Ramos (cell line): Measurements from ENCODE around the gene GZMH.
"Not testable (repeated sequence)": the region's sequence is repeated elsewhere in the genome, so short reads cannot be mapped to it uniquely, and the experiment has no call there.

Experiments used
- in situ Hi-C: fragments of 300-500 bp; cut with MboI; formaldehyde crosslinking; loops from one replicate; pipeline ENCODE4 v1.14.3; 2022; ENCODE audit warnings: low sequenced_read_pairs; ENCODE audit not compliant: unreplicated experiment

GZMH gene

GRCh38 chr14:24597403-24597802 lies 12.1 kb downstream of the GZMH start:
- in situ Hi-C loops, result no loop called here

- in situ Hi-C loops, result no loop called here
Measured at GRCh38 chr14:24595073-24595808, 14.2 kb downstream of the GZMH start.

GRCh38 chr14:24591004-24591403 lies 18.5 kb downstream of the GZMH start:
- in situ Hi-C loops, result not testable (repeated sequence)

GRCh38 chr14:24584402-24584801 lies 25.1 kb downstream of the GZMH start:
- in situ Hi-C loops, result not testable (repeated sequence)

GRCh38 chr14:24578558-24578957 lies 30.9 kb downstream of the GZMH start:
- in situ Hi-C loops, result no loop called here

- in situ Hi-C loops, result no loop called here
Measured at GRCh38 chr14:24576771-24577170, 32.7 kb downstream of the GZMH start.

- in situ Hi-C loops, result no loop called here
Measured at GRCh38 chr14:24576182-24576581, 33.3 kb downstream of the GZMH start, which contains the start of gene CTSG. CTSG (minus strand) TSS chr14:24576250; CDS start chr14:24576223, 27 bp downstream.

GRCh38 chr14:24574206-24574774 lies 35.2 kb downstream of the GZMH start:
- in situ Hi-C loops, result no loop called here

GRCh38 chr14:24566318-24566717 lies 43.2 kb downstream of the GZMH start:
- in situ Hi-C loops, result no loop called here

GRCh38 chr14:24565766-24566165 lies 43.7 kb downstream of the GZMH start:
- in situ Hi-C loops, result no loop called here

- in situ Hi-C loops, result no loop called here
Measured at GRCh38 chr14:24563505-24563904, 46.0 kb downstream of the GZMH start.

GRCh38 chr14:24556756-24557155 lies 52.7 kb downstream of the GZMH start:
- in situ Hi-C loops, result no loop called here
